ENCODE measurements around the gene LRRC72.

The LRRC72 gene

DNA sequence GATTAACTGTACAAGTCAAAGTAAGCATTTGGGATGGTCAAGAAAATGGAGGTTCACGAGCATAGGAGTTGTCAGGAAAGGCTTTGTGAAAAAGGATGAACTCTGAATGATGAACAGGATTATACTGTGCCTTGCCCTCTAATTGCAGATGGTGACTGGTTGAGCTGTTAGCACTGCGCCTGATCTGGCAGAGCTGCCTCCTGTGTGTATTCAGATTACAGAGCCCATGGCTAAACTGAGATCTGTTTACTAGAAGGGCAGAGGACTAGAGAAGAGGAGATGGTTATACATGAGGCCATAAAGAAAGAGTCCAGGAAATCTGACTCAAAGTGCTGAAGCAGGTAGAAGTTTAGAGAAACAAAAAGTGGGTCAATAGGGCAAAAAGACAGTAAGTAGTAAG, 29.7 kb downstream of the LRRC72 start:
- DNase-seq (ENCODE audit: low read depth), result no peak
- TF ChIP-seq, protein P1, sequence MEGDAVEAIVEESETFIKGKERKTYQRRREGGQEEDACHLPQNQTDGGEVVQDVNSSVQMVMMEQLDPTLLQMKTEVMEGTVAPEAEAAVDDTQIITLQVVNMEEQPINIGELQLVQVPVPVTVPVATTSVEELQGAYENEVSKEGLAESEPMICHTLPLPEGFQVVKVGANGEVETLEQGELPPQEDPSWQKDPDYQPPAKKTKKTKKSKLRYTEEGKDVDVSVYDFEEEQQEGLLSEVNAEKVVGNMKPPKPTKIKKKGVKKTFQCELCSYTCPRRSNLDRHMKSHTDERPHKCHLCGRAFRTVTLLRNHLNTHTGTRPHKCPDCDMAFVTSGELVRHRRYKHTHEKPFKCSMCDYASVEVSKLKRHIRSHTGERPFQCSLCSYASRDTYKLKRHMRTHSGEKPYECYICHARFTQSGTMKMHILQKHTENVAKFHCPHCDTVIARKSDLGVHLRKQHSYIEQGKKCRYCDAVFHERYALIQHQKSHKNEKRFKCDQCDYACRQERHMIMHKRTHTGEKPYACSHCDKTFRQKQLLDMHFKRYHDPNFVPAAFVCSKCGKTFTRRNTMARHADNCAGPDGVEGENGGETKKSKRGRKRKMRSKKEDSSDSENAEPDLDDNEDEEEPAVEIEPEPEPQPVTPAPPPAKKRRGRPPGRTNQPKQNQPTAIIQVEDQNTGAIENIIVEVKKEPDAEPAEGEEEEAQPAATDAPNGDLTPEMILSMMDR (conservative IDR thresholded peaks at IDR 0.05; ENCODE audit: control insufficient read depth, insufficient read depth, low read depth, low read length), result no peak
- no peak overlapping the region for H3K4me3 ChIP-seq (ENCODE audit: control insufficient read depth, low read depth, low read length)

DNA sequence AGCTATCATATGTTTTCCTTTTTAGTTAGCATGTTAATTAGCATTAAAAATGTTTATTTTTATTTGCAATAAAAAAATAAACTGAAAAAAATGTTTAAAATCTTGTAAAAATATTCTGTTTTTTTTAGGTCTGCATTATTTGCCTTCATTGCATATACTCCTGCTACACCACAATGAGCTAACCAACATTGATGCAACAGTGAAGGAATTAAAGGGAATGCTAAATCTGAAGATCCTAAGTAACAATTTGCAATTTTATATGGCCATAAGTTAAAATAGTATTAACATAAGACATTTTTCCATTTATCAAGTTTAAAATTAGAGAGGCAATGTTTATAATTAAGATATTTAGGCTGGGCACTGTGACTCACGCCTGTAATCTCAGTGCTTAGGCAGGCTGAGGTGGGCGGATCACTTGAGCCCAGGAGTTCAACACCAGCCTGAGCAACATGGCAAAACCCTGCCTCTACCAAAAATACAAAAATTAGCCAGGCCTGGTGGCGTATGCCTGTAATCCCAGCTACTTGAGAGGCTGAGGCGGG, 32.2 kb downstream of the LRRC72 start:
- TF ChIP-seq, protein P1 (conservative IDR thresholded peaks at IDR 0.05; ENCODE audit: control insufficient read depth, insufficient read depth, low read depth, low read length), result no peak

DNA sequence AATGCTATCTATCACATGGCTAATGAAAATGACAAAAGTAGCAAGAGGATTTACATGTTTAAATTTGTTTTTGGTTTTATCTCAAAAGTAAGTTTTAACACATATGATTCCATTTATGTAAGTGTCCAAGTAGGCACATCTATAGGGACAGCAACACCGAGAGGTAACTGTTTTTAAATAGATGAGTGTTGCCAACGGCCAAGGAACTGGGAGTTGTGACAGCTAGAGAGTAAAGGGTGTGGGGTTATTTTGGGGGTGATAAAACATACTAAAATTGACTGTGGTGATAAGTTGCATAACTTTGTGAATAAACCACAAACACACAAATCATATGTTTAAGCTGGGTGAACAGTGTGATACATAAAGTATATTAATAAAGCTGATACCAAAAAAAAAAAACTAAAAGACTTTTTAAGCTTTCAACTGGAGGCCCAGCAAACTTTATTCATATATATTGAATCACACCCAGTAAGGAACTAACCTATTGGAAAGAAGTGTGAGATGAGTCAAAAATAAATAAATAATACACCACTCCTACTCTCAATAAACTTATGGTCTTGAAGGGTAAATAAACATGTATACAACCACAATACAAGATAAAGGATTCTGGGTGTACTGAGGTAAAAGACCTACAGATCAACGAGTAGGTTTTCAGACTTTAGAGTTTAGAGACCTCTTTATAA, 33.0 kb downstream of the LRRC72 start:
- DNase-seq (ENCODE audit: low read depth), result peak; percentile 5
- H3K4me3 ChIP-seq (ENCODE audit: control insufficient read depth, low read depth, low read length), result no peak overlapping the region
- TF ChIP-seq, protein P1 (conservative IDR thresholded peaks at IDR 0.05; ENCODE audit: control insufficient read depth, insufficient read depth, low read depth, low read length), result no peak

More for the DNA sequence above, 32.2 kb downstream of the LRRC72 start:
- no peak overlapping the region for H3K4me3 ChIP-seq (ENCODE audit: control insufficient read depth, low read depth, low read length)
- no peak for DNase-seq (ENCODE audit: low read depth)

DNA sequence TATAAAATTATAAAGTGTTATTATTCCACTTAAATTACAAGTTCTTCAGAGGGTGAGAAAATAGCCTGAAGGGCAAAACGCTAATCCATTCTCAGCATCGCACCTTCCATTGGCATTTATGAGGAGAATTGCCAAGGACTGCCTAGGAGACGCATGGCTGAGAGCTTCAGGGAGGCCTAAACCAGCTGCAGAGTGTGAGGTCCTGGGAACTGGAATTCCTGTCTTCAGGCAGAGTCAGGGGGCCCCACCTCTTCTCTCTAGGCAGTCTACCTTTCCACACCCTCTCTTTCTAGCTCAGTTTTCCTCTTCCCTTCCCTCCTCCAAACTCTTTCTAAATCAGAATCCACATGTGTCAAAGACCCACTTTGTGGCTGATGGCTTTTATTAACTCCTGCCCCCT, 35.3 kb downstream of the LRRC72 start:
- no peak overlapping the region for H3K4me3 ChIP-seq (ENCODE audit: control insufficient read depth, low read depth, low read length)
- TF ChIP-seq, protein P1 (conservative IDR thresholded peaks at IDR 0.05; ENCODE audit: control insufficient read depth, insufficient read depth, low read depth, low read length), result no peak
- no peak for DNase-seq (ENCODE audit: low read depth)

DNA sequence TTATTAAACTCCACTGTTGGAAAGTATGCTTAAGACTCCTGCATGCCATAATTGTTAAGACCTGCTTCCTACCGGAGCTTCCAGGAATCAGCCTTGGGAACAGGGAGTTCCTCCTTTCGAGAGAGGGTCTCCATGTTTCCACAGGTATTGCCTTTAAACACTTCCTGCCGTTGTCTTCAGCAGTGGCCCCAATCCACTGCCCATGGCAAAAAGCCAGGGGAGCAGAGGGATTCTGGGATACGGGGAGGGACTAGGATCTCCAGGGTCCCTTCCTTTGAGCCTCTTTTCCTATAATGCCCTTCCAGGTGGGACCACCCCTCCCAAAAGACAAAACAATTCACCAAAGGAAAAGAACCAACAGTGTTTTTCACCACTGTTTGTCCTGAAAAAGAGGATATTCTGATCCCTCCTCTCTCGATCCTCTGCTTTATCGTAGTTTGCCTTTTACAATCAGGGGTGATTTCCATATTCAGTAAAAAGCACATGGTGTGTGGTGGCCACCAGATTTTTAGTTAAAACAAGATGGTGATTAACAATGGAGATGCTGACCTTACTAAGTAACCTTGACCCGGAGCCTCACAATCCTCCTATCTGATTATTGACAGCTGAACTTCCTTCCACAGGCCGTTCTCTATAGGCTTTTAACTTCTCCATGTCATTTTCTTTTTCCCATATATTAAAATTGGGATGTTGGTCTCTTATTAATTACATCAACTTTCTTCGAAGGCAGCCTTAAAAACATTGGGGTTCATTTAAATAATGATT, 36.0 kb downstream of the LRRC72 start:
- DNase-seq (ENCODE audit: low read depth), result no peak
- TF ChIP-seq, protein P1 (conservative IDR thresholded peaks at IDR 0.05; ENCODE audit: control insufficient read depth, insufficient read depth, low read depth, low read length), result no peak
- H3K4me3 ChIP-seq (ENCODE audit: control insufficient read depth, low read depth, low read length), result no peak overlapping the region

DNA sequence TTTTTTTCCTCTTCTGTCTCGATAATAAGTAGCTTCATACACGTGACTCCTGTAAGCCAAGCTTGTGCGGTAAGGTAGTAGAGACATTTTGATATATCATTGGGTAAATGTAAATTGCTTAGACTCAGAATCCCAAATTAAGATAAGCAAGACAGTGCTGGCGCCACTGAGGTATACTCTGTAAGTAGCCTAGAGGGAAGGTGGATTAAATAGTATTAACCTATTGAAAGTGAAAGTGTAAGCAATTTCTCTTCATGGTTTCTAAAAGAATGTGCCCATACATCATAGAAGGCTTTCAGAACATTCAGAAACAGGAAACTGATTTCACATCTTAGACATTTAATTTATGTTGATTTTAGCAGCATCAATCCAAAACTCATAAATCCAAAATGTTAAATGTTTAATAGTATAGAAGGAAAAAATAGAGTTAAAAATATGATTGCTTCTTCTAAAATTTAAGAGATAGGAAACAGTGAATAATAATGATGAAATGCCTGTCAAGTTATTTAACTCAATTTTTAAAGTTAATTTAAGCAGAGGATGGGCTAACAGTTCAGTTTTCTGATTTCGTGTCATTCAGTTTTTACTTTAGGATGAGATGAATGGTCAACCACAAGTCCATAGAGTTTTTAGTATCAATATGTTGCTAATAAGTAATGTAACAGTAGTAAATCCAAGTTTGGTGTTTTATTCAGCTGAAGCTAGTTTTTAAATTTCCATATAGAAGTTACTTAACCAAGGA, 36.8 kb downstream of the LRRC72 start:
- no peak overlapping the region for H3K4me3 ChIP-seq (ENCODE audit: control insufficient read depth, low read depth, low read length)
- peak; percentile 1 for DNase-seq (ENCODE audit: low read depth)
- TF ChIP-seq, protein P1 (conservative IDR thresholded peaks at IDR 0.05; ENCODE audit: control insufficient read depth, insufficient read depth, low read depth, low read length), result no peak
